WERI-Rb-1 (cell line): ENCODE results near the gene CHRNA10.

Experiments
- DNase-seq: peaks from one replicate; pipeline ENCODE4 v3.0.0-alpha.2; 2020
- H3K27ac ChIP-seq: fragments of 250-450 bp; sonication (Bioruptor Pico); 2 replicates; pipeline ENCODE4 v1.5.1; 2020; ENCODE audit warnings: mild to moderate bottlenecking, moderate library complexity
- H3K27me3 ChIP-seq: fragments of 250-450 bp; sonication (Bioruptor Pico); 2 replicates; pipeline ENCODE4 v1.5.1; 2021; ENCODE audit warnings: mild to moderate bottlenecking, low read depth, moderate library complexity; ENCODE audit not compliant: insufficient read depth, severe bottlenecking
- H3K36me3 ChIP-seq: fragments of 250-450 bp; sonication (Bioruptor Pico); 2 replicates; pipeline ENCODE4 v1.5.1; 2020; ENCODE audit warnings: mild to moderate bottlenecking, moderate library complexity
- H3K4me3 ChIP-seq: 2 replicates; pipeline ENCODE4 v1.5.1; 2011; ENCODE audit warnings: low read depth, mild to moderate bottlenecking, control low read depth, low read length
- H3K9me3 ChIP-seq: fragments of 250-450 bp; sonication (Bioruptor Pico); 2 replicates; pipeline ENCODE4 v1.5.1; 2021; ENCODE audit warnings: mild to moderate bottlenecking, moderate library complexity; ENCODE audit not compliant: severe bottlenecking
- CTCF ChIP-seq: IDR thresholded peaks from 2 replicates; pipeline ENCODE4 v1.5.1; 2011; ENCODE audit warnings: low read depth, mild to moderate bottlenecking, control low read depth, inconsistent platforms, low read length

Gene CHRNA10

DNA sequence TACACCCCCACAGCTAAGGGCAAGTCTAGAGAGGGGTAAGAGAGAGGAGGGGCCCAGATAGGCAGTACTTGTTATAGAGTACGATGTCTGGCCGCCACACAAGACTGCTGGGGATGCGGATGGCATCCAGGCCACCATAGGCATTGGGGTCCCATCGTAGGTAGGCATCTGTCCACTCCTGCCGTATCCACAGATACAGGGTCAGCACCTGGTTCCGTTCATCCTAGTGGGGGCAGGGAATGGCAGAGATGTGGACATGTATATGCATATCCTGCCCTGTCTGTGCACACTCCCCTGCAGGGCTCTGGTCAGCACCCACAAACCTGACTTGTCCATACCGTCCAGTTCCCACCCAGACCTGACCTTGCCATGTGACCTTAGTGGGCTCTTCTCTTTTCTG lies 2.1 kb downstream of the CHRNA10 start:
- H3K9me3 ChIP-seq = no peaks in the 10 kb centered on the region
- H3K36me3 ChIP-seq = peaks cover 34% of the 10 kb centered on the region
- no peaks in the 10 kb centered on the region for H3K27me3 ChIP-seq
- no peak overlapping the region for H3K27ac ChIP-seq
- H3K4me3 ChIP-seq = no peak overlapping the region
- DNase-seq = no peak
- TF ChIP-seq CTCF = no peak

DNA sequence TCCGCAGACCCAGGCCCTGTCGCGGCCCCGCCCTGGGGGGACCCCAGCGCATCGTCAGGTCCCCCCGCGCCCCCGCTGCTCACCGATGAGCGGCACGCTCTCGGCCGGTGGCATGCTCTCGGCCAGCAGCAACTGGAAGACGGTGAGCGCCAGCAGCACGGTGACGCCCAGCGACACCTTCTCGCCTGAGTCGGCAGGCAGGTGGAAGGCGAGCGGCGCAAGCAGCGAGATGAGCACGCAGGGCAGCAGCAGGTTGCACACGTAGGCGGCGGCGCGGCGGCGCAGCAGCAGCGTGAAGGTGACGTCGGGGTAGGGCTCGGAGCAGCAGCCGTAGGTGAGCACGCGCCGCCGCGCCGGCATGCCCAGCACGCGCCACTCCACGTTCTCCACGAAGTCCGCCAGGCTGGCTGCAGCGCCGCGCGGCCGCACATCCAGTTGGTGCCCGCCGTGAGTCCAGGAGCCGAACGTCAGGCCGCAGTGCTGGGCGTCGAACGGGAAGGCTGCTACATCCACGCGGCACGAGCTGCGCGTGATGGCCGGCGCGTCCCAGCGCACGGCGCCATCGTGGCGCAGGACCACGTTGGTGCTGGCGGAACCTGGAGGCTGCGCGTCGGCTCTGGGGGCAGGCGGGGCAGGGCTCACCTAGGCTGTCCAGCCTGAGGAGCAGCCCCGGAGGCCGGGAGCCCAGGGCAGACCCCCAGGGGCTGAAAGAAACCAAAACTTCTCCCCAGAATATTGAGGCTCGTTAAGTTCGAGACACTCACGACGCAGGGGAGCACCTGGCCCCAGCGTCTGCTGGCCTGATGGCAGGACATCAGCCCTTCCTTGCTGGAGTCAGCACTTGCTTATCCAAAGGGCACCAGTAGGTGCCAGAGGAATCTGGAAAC lies 3.8 kb downstream of the CHRNA10 start:
- Histone ChIP-seq H3K4me3 (no peak overlapping the region), H3K27ac (no peak overlapping the region), H3K27me3 (no peaks in the 10 kb centered on the region), H3K9me3 (no peaks in the 10 kb centered on the region), H3K36me3 (peaks cover 31% of the 10 kb centered on the region)
- DNase-seq = no peak
- no peak for TF ChIP-seq CTCF

GRCh38 chr11:3666023-3666530 lies 5.1 kb downstream of the CHRNA10 start:
- no peak for DNase-seq
- no peaks in the 10 kb centered on the region for H3K9me3 ChIP-seq
- no peaks in the 10 kb centered on the region for H3K27me3 ChIP-seq
- no peak overlapping the region for H3K27ac ChIP-seq
- no peak overlapping the region for H3K4me3 ChIP-seq
- H3K36me3 ChIP-seq = peaks cover 31% of the 10 kb centered on the region
- no peak for TF ChIP-seq CTCF

GRCh38 chr11:3665336-3666022 lies 5.7 kb downstream of the CHRNA10 start:
- Histone ChIP-seq H3K9me3 (no peaks in the 10 kb centered on the region), H3K27ac (no peak overlapping the region), H3K4me3 (no peak overlapping the region), H3K36me3 (peaks cover 31% of the 10 kb centered on the region), H3K27me3 (no peaks in the 10 kb centered on the region)
- no peak for DNase-seq
- no peak for TF ChIP-seq CTCF

- H3K4me3 ChIP-seq = no peak overlapping the region
- H3K9me3 ChIP-seq = no peaks in the 10 kb centered on the region
- TF ChIP-seq CTCF = no peak
- no peak for DNase-seq
- peaks cover 24% of the 10 kb centered on the region for H3K36me3 ChIP-seq
- no peak overlapping the region for H3K27ac ChIP-seq
- no peaks in the 10 kb centered on the region for H3K27me3 ChIP-seq
Measured at GRCh38 chr11:3664032-3664630, 7.1 kb downstream of the CHRNA10 start.
